Measurements from ENCODE around the gene GNAS-AS1.

- peak; percentile 75 for TF ChIP-seq CTCF (IDR thresholded peaks at IDR 0.05)
- no peak for TF ChIP-seq ZFX (IDR thresholded peaks at IDR 0.05; ENCODE audit: borderline replicate concordance)
These were observed 11.2 kb downstream of the GNAS-AS1 start for GRCh38 chr20:58839474-58839874.
